ENCODE data around the gene C9orf85. TPM values are rescaled to one million over a fixed set of nuclear protein-coding genes. Genes with fewer than 3 reads are reported as not detected.

The C9orf85 gene
- total and polyA plus RNA-seq, 2 of the 4 experiments (the other 2 are of a cell fraction) = 4.3 to 8.4 TPM

DNA sequence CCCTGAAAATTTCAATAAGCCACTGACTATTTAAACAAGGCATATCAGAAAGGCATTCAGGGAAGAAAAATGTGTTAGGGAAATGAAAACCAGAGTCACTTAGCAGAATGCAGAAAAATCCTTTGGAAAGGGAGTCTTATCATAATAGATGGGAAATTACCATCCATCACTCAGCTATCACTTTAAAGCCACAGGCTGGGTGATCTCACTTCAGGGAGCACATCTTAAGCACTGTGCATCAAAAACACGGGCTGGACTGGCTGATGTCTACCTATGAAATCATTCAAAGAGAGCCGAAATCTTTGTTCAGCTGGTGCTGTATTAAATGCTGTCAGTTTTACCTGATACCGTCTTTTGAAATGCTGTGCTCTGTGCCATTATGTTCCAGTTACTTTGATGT is 75.5 kb downstream of the C9orf85 start:
- Histone ChIP-seq H2BK20ac (ENCODE audit: low read depth, low read length) (no peak overlapping the region), H3K79me1 (ENCODE audit: low read depth in 1 of 2, low read length in 2 of 2) (no peaks in the 10 kb centered on the region), H3K4me3 (ENCODE audit: insufficient read depth, low read depth, low read length) (no peak overlapping the region), H3K4ac (ENCODE audit: low read depth, low read length) (no peak overlapping the region), H3K9ac (ENCODE audit: low read depth, low read length) (no peak overlapping the region), H3K56ac (ENCODE audit: extremely low read depth, insufficient read depth, low read length) (no peak overlapping the region), H2BK120ac (ENCODE audit: low read depth, low read length) (no peak overlapping the region), H3K9me1 (ENCODE audit: insufficient read depth, low read length) (peaks cover 3% of the 10 kb centered on the region; the same call in 1 of the 2 replicates), H3K23ac (ENCODE audit: low read depth, low read length) (no peak overlapping the region), H4K20me1 (ENCODE audit: insufficient read depth, low read length) (no peaks in the 10 kb centered on the region), H2AK9ac (replicated peaks; ENCODE audit: low read depth, low read length, poor library complexity) (no peak overlapping the region), H2AK5ac (ENCODE audit: low read depth, low read length) (no peak overlapping the region), H2BK5ac (ENCODE audit: low read depth, low read length, poor library complexity, severe bottlenecking) (no peak overlapping the region), H4K8ac (ENCODE audit: low read depth in 2 of 2, low read length in 2 of 2) (no peak overlapping the region), H3K36me3 (ENCODE audit: control insufficient read depth, insufficient read depth, low read length) (no peaks in the 10 kb centered on the region), H3K27ac (ENCODE audit: insufficient read depth, low read length) (no peak overlapping the region), H3K4me1 (ENCODE audit: control insufficient read depth, insufficient read depth, low read length) (peaks cover 4% of the 10 kb centered on the region), H3K9me3 (ENCODE audit: control insufficient read depth, insufficient read depth, low read length) (no peaks in the 10 kb centered on the region), H3K18ac (ENCODE audit: low read depth, low read length) (no peak overlapping the region), H3K27me3 (ENCODE audit: control insufficient read depth, insufficient read depth, low read length) (no peaks in the 10 kb centered on the region), H4K91ac (ENCODE audit: insufficient read depth, low read depth, low read length) (no peak overlapping the region), H4K5ac (ENCODE audit: low read depth, low read length) (no peak overlapping the region), H3K14ac (replicated peaks; ENCODE audit: low read depth, low read length) (no peak overlapping the region), H3K4me2 (ENCODE audit: low read depth, low read length) (no peak overlapping the region), H2AFZ (replicated peaks; ENCODE audit: low read length, poor library complexity) (no peak overlapping the region), H2BK15ac (ENCODE audit: low read depth, low read length) (no peak overlapping the region)
- POLR2A ChIA-PET (ENCODE audit: unreplicated experiment) = no interaction called here
- TF ChIP-seq, protein P1, sequence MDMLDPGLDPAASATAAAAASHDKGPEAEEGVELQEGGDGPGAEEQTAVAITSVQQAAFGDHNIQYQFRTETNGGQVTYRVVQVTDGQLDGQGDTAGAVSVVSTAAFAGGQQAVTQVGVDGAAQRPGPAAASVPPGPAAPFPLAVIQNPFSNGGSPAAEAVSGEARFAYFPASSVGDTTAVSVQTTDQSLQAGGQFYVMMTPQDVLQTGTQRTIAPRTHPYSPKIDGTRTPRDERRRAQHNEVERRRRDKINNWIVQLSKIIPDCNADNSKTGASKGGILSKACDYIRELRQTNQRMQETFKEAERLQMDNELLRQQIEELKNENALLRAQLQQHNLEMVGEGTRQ (IDR thresholded peaks at IDR 0.05; ENCODE audit: low read depth, low read length) = no peak
- no peak for TF ChIP-seq RAD21 (IDR thresholded peaks at IDR 0.05; ENCODE audit: low read length)
- no peak for TF ChIP-seq SMC3 (IDR thresholded peaks at IDR 0.05; ENCODE audit: low read depth, low read length)
- TF ChIP-seq FOS (IDR thresholded peaks at IDR 0.05; ENCODE audit: low read depth, low read length) = no peak
- TF ChIP-seq MAZ (IDR thresholded peaks at IDR 0.05; ENCODE audit: borderline replicate concordance, low read depth, low read length) = no peak
- TF ChIP-seq RCOR1 (IDR thresholded peaks at IDR 0.05; ENCODE audit: insufficient replicate concordance, low read length) = no peak
- no peak for TF ChIP-seq POLR2A (IDR thresholded peaks at IDR 0.05; ENCODE audit: low read depth, low read length)
- no peak for TF ChIP-seq RFX5 (IDR thresholded peaks at IDR 0.05; ENCODE audit: low read depth, low read length)
- no peak for TF ChIP-seq CHD1 (IDR thresholded peaks at IDR 0.05; ENCODE audit: low read depth, low read length)
- no peak for TF ChIP-seq MXI1 (IDR thresholded peaks at IDR 0.05; ENCODE audit: borderline replicate concordance, low read depth, low read length)
- TF ChIP-seq MAFK (IDR thresholded peaks at IDR 0.05; ENCODE audit: low read depth, low read length) = no peak
- TF ChIP-seq NFE2L2 (IDR thresholded peaks at IDR 0.05; ENCODE audit: low read depth, low read length) = no peak
- TF ChIP-seq, protein P2, sequence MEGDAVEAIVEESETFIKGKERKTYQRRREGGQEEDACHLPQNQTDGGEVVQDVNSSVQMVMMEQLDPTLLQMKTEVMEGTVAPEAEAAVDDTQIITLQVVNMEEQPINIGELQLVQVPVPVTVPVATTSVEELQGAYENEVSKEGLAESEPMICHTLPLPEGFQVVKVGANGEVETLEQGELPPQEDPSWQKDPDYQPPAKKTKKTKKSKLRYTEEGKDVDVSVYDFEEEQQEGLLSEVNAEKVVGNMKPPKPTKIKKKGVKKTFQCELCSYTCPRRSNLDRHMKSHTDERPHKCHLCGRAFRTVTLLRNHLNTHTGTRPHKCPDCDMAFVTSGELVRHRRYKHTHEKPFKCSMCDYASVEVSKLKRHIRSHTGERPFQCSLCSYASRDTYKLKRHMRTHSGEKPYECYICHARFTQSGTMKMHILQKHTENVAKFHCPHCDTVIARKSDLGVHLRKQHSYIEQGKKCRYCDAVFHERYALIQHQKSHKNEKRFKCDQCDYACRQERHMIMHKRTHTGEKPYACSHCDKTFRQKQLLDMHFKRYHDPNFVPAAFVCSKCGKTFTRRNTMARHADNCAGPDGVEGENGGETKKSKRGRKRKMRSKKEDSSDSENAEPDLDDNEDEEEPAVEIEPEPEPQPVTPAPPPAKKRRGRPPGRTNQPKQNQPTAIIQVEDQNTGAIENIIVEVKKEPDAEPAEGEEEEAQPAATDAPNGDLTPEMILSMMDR (conservative IDR thresholded peaks at IDR 0.05; ENCODE audit: low read depth, low read length) = no peak
- no peak for TF ChIP-seq ELK1 (IDR thresholded peaks at IDR 0.05; ENCODE audit: borderline replicate concordance, low read depth, low read length)
- TF ChIP-seq CEBPB (IDR thresholded peaks at IDR 0.05; ENCODE audit: low read depth, low read length) = no peak
- no peak for TF ChIP-seq BHLHE40 (IDR thresholded peaks at IDR 0.05; ENCODE audit: low read depth, low read length)
- ATAC-seq (ENCODE audit: low read depth) (no peak), DNase-seq (no peak)
- in situ Hi-C loops (cut with MboI; ENCODE audit: low sequenced_read_pairs) = no loop called here
- no TSS peak for BruUV-seq (replicated peaks)
- dilution Hi-C loops (cut with HindIII; ENCODE audit: low sequenced_read_pairs, unreplicated experiment) = no loop called here
- intact Hi-C loops (cut with micrococcal nuclease) = loop anchor here (5.0 kb wide), 1 partner anchor 45 kb away; no protein-coding TSS in a partner anchor
- WGBS, 2 experiments (ENCODE audit: extremely low coverage in 2 of 2, insufficient read length in 1 of 2) = 60% methylated on average over 2 of the region's 3 CpGs; no CpG with 5 or more reads in 1 of the 2 experiments
- CTCF ChIA-PET = no interaction called here
